ENCODE measurements around the gene MRPL55. TPM values are rescaled to one million over a fixed set of nuclear protein-coding genes. Genes with fewer than 3 reads are reported as not detected.

The MRPL55 gene
- polyA plus RNA-seq (2013, experiment 1 of 2), result 64.4 TPM
- 65.3 TPM for polyA plus RNA-seq (2013, experiment 2 of 2)

- Histone ChIP-seq H3K9ac (ENCODE audit: low read length) (peak within 1 kb of the TSS; percentile 97), H3K4me1 (ENCODE audit: control insufficient read depth, low read depth, low read length) (peaks cover 3% of the 10 kb centered on the region), H4K8ac (ENCODE audit: low read depth, low read length) (peak within 1 kb of the TSS; percentile 7), H3K4ac (ENCODE audit: low read depth, low read length) (no peak within 1 kb of the TSS), H3K27ac (ENCODE audit: low read depth, low read length) (no peak within 1 kb of the TSS), H2BK15ac (replicated peaks; ENCODE audit: low read depth) (no peak within 1 kb of the TSS), H3K27me3 (ENCODE audit: insufficient read depth, low read length, poor library complexity) (no peaks in the 10 kb centered on the region), H2BK120ac (ENCODE audit: low read depth, low read length) (no peak within 1 kb of the TSS), H4K5ac (ENCODE audit: low read length) (no peak within 1 kb of the TSS), H2AK5ac (ENCODE audit: low read length) (no peak within 1 kb of the TSS), H3K4me3 (ENCODE audit: low read length) (peak within 1 kb of the TSS; percentile 93), H3K79me2 (ENCODE audit: control insufficient read depth, insufficient read depth, low read length) (peaks cover 10% of the 10 kb centered on the region), H3K4me2 (ENCODE audit: low read length) (peak within 1 kb of the TSS; percentile 97), H3K18ac (ENCODE audit: low read length) (peak within 1 kb of the TSS; percentile 3), H3K79me1 (ENCODE audit: low read length) (peaks cover 10% of the 10 kb centered on the region), H3K36me3 (ENCODE audit: control insufficient read depth, insufficient read depth, low read length) (no peaks in the 10 kb centered on the region), H3K23ac (ENCODE audit: low read length) (no peak within 1 kb of the TSS), H3K56ac (ENCODE audit: low read length) (peak within 1 kb of the TSS; percentile 99), H2BK5ac (ENCODE audit: low read length) (peak within 1 kb of the TSS; percentile 62)
- no CpG with 5 or more reads among the region's 66 CpGs for WGBS (ENCODE audit: extremely low coverage, insufficient coverage, low lambda C conversion rate)
- DNase-seq, result peak; percentile 97
These were observed at the start of gene MRPL55 for GRCh38 chr1:228109073-228109961. MRPL55 (minus strand) TSS chr1:228109299; CDS start chr1:228108260, 1,039 bp downstream.

GRCh38 chr1:228158151-228159007 lies 49.3 kb upstream of the MRPL55 start:
- Histone ChIP-seq H3K27ac (ENCODE audit: low read depth, low read length) (no peak overlapping the region), H3K4me2 (ENCODE audit: low read length) (no peak overlapping the region), H3K36me3 (ENCODE audit: control insufficient read depth, insufficient read depth, low read length) (no peaks in the 10 kb centered on the region), H2BK5ac (ENCODE audit: low read length) (no peak overlapping the region), H3K4me1 (ENCODE audit: control insufficient read depth, low read depth, low read length) (no peaks in the 10 kb centered on the region), H3K23ac (ENCODE audit: low read length) (no peak overlapping the region), H2BK15ac (replicated peaks; ENCODE audit: low read depth) (no peak overlapping the region), H3K9ac (ENCODE audit: low read length) (no peak overlapping the region), H3K56ac (ENCODE audit: low read length) (no peak overlapping the region), H4K8ac (ENCODE audit: low read depth, low read length) (no peak overlapping the region), H3K4me3 (ENCODE audit: low read length) (no peak overlapping the region), H2AK5ac (ENCODE audit: low read length) (no peak overlapping the region), H3K79me2 (ENCODE audit: control insufficient read depth, insufficient read depth, low read length) (no peaks in the 10 kb centered on the region), H4K5ac (ENCODE audit: low read length) (no peak overlapping the region), H2BK120ac (ENCODE audit: low read depth, low read length) (no peak overlapping the region), H3K4ac (ENCODE audit: low read depth, low read length) (no peak overlapping the region), H3K27me3 (ENCODE audit: insufficient read depth, low read length, poor library complexity) (no peaks in the 10 kb centered on the region), H3K18ac (ENCODE audit: low read length) (no peak overlapping the region), H3K79me1 (ENCODE audit: low read length) (no peaks in the 10 kb centered on the region)
- DNase-seq, result no peak
- WGBS (ENCODE audit: extremely low coverage, insufficient coverage, low lambda C conversion rate), result no CpG with 5 or more reads among the region's 98 CpGs

- Histone ChIP-seq H3K23ac (ENCODE audit: low read length) (no peak overlapping the region), H3K4me1 (ENCODE audit: control insufficient read depth, low read depth, low read length) (no peaks in the 10 kb centered on the region), H4K8ac (ENCODE audit: low read depth, low read length) (no peak overlapping the region), H3K9ac (ENCODE audit: low read length) (no peak overlapping the region), H3K4ac (ENCODE audit: low read depth, low read length) (no peak overlapping the region), H2BK5ac (ENCODE audit: low read length) (no peak overlapping the region), H3K4me2 (ENCODE audit: low read length) (no peak overlapping the region), H3K79me2 (ENCODE audit: control insufficient read depth, insufficient read depth, low read length) (no peaks in the 10 kb centered on the region), H3K4me3 (ENCODE audit: low read length) (no peak overlapping the region), H3K18ac (ENCODE audit: low read length) (no peak overlapping the region), H3K56ac (ENCODE audit: low read length) (no peak overlapping the region), H3K27ac (ENCODE audit: low read depth, low read length) (no peak overlapping the region), H4K5ac (ENCODE audit: low read length) (no peak overlapping the region), H2AK5ac (ENCODE audit: low read length) (no peak overlapping the region), H3K79me1 (ENCODE audit: low read length) (no peaks in the 10 kb centered on the region), H2BK120ac (ENCODE audit: low read depth, low read length) (no peak overlapping the region), H3K27me3 (ENCODE audit: insufficient read depth, low read length, poor library complexity) (no peaks in the 10 kb centered on the region), H2BK15ac (replicated peaks; ENCODE audit: low read depth) (no peak overlapping the region), H3K36me3 (ENCODE audit: control insufficient read depth, insufficient read depth, low read length) (no peaks in the 10 kb centered on the region)
- DNase-seq, result no peak
- WGBS (ENCODE audit: extremely low coverage, insufficient coverage, low lambda C conversion rate), result no CpG with 5 or more reads among the region's 43 CpGs
These were observed 48.6 kb upstream of the MRPL55 start for GRCh38 chr1:228157729-228158126.

- no peak overlapping the region for H3K18ac ChIP-seq (ENCODE audit: low read length)
- H3K27ac ChIP-seq (ENCODE audit: low read depth, low read length), result no peak overlapping the region
- H3K9ac ChIP-seq (ENCODE audit: low read length), result no peak overlapping the region
- no peaks in the 10 kb centered on the region for H3K79me1 ChIP-seq (ENCODE audit: low read length)
- H3K36me3 ChIP-seq (ENCODE audit: control insufficient read depth, insufficient read depth, low read length), result no peaks in the 10 kb centered on the region
- no peak for DNase-seq
- no peak overlapping the region for H3K23ac ChIP-seq (ENCODE audit: low read length)
- no peak overlapping the region for H2AK5ac ChIP-seq (ENCODE audit: low read length)
- no peak overlapping the region for H4K5ac ChIP-seq (ENCODE audit: low read length)
- H3K4me3 ChIP-seq (ENCODE audit: low read length), result no peak overlapping the region
- no peaks in the 10 kb centered on the region for H3K79me2 ChIP-seq (ENCODE audit: control insufficient read depth, insufficient read depth, low read length)
- no peak overlapping the region for H4K8ac ChIP-seq (ENCODE audit: low read depth, low read length)
- H2BK5ac ChIP-seq (ENCODE audit: low read length), result no peak overlapping the region
- no peak overlapping the region for H2BK120ac ChIP-seq (ENCODE audit: low read depth, low read length)
- WGBS (ENCODE audit: extremely low coverage, insufficient coverage, low lambda C conversion rate), result no CpG with 5 or more reads among the region's 24 CpGs
- H3K56ac ChIP-seq (ENCODE audit: low read length), result no peak overlapping the region
- no peaks in the 10 kb centered on the region for H3K4me1 ChIP-seq (ENCODE audit: control insufficient read depth, low read depth, low read length)
- H3K27me3 ChIP-seq (ENCODE audit: insufficient read depth, low read length, poor library complexity), result no peaks in the 10 kb centered on the region
- no peak overlapping the region for H2BK15ac ChIP-seq (replicated peaks; ENCODE audit: low read depth)
- no peak overlapping the region for H3K4me2 ChIP-seq (ENCODE audit: low read length)
- H3K4ac ChIP-seq (ENCODE audit: low read depth, low read length), result no peak overlapping the region
These were observed 48.0 kb upstream of the MRPL55 start for GRCh38 chr1:228156941-228157728.

GRCh38 chr1:228156515-228156881 lies 47.4 kb upstream of the MRPL55 start:
- no CpG with 5 or more reads among the region's 9 CpGs for WGBS (ENCODE audit: extremely low coverage, insufficient coverage, low lambda C conversion rate)
- Histone ChIP-seq H3K79me2 (ENCODE audit: control insufficient read depth, insufficient read depth, low read length) (no peaks in the 10 kb centered on the region), H3K4me1 (ENCODE audit: control insufficient read depth, low read depth, low read length) (no peaks in the 10 kb centered on the region), H3K27me3 (ENCODE audit: insufficient read depth, low read length, poor library complexity) (no peaks in the 10 kb centered on the region), H3K56ac (ENCODE audit: low read length) (no peak overlapping the region), H3K18ac (ENCODE audit: low read length) (no peak overlapping the region), H2BK15ac (replicated peaks; ENCODE audit: low read depth) (no peak overlapping the region), H3K4ac (ENCODE audit: low read depth, low read length) (no peak overlapping the region), H3K79me1 (ENCODE audit: low read length) (no peaks in the 10 kb centered on the region), H2BK5ac (ENCODE audit: low read length) (no peak overlapping the region), H3K23ac (ENCODE audit: low read length) (no peak overlapping the region), H4K5ac (ENCODE audit: low read length) (no peak overlapping the region), H3K9ac (ENCODE audit: low read length) (no peak overlapping the region), H3K4me3 (ENCODE audit: low read length) (no peak overlapping the region), H2AK5ac (ENCODE audit: low read length) (no peak overlapping the region), H3K27ac (ENCODE audit: low read depth, low read length) (no peak overlapping the region), H2BK120ac (ENCODE audit: low read depth, low read length) (no peak overlapping the region), H3K4me2 (ENCODE audit: low read length) (no peak overlapping the region), H4K8ac (ENCODE audit: low read depth, low read length) (no peak overlapping the region), H3K36me3 (ENCODE audit: control insufficient read depth, insufficient read depth, low read length) (no peaks in the 10 kb centered on the region)
- DNase-seq, result no peak

All from mesendoderm (in vitro differentiated cells).